Measurements from ENCODE around the gene SEC22A. TPM values are rescaled to one million over a fixed set of nuclear protein-coding genes. Genes with fewer than 3 reads are reported as not detected.
A peak's percentile ranks its signal among the peaks of the same experiment; 100 is the strongest.

The SEC22A gene
- total RNA-seq, 1 donor = 27.9 TPM

- Histone ChIP-seq H3K4me3 (ENCODE audit: insufficient read depth, low read length) (no peak overlapping the region), H3K79me2 (ENCODE audit: insufficient read depth, low read length) (no peaks in the 10 kb centered on the region), H4K20me1 (ENCODE audit: insufficient read depth, low read length) (no peaks in the 10 kb centered on the region), H3K4me1 (ENCODE audit: insufficient read depth, low read length) (no peaks in the 10 kb centered on the region), H3K27ac (ENCODE audit: low read depth, low read length) (no peak overlapping the region), H2AFZ (ENCODE audit: low read length) (no peak overlapping the region), H3K27me3 (ENCODE audit: insufficient read depth, low read length) (peaks cover 14% of the 10 kb centered on the region), H3K9me3 (ENCODE audit: low read depth, low read length) (no peaks in the 10 kb centered on the region), H3K4me2 (ENCODE audit: insufficient read depth, low read length) (no peak overlapping the region), H3K36me3 (ENCODE audit: insufficient read depth, low read length) (no peaks in the 10 kb centered on the region)
- peak; percentile 74 for DNase-seq (ENCODE audit: insufficient read length, low spot score, missing footprints)
- no peak for TF ChIP-seq CTCF (IDR thresholded peaks at IDR 0.05; ENCODE audit: extremely low read depth, low read depth, low read length)
These were observed 90.9 kb downstream of the SEC22A start for GRCh38 chr3:123292321-123293310.

GRCh38 chr3:123294296-123294938, 92.7 kb downstream of the SEC22A start:
- no peak for TF ChIP-seq CTCF (IDR thresholded peaks at IDR 0.05; ENCODE audit: extremely low read depth, low read depth, low read length)
- H3K27me3 ChIP-seq (ENCODE audit: insufficient read depth, low read length) = peaks cover 14% of the 10 kb centered on the region
- H2AFZ ChIP-seq (ENCODE audit: low read length) = no peak overlapping the region
- no peak overlapping the region for H3K4me3 ChIP-seq (ENCODE audit: insufficient read depth, low read length)
- no peak overlapping the region for H3K27ac ChIP-seq (ENCODE audit: low read depth, low read length)
- H3K9me3 ChIP-seq (ENCODE audit: low read depth, low read length) = no peaks in the 10 kb centered on the region
- H3K36me3 ChIP-seq (ENCODE audit: insufficient read depth, low read length) = no peaks in the 10 kb centered on the region
- DNase-seq (ENCODE audit: insufficient read length, low spot score, missing footprints) = no peak
- H3K4me2 ChIP-seq (ENCODE audit: insufficient read depth, low read length) = no peak overlapping the region
- no peaks in the 10 kb centered on the region for H3K4me1 ChIP-seq (ENCODE audit: insufficient read depth, low read length)
- no peaks in the 10 kb centered on the region for H4K20me1 ChIP-seq (ENCODE audit: insufficient read depth, low read length)
- H3K79me2 ChIP-seq (ENCODE audit: insufficient read depth, low read length) = no peaks in the 10 kb centered on the region

- H3K4me2 ChIP-seq (ENCODE audit: insufficient read depth, low read length) = no peak overlapping the region
These were observed 93.6 kb downstream of the SEC22A start for GRCh38 chr3:123295171-123295900.

More at GRCh38 chr3:123295171-123295900, 93.6 kb downstream of the SEC22A start:
- Histone ChIP-seq H3K4me3 (ENCODE audit: insufficient read depth, low read length) (no peak overlapping the region), H3K4me1 (ENCODE audit: insufficient read depth, low read length) (no peaks in the 10 kb centered on the region), H4K20me1 (ENCODE audit: insufficient read depth, low read length) (no peaks in the 10 kb centered on the region), H3K9me3 (ENCODE audit: low read depth, low read length) (no peaks in the 10 kb centered on the region), H3K36me3 (ENCODE audit: insufficient read depth, low read length) (no peaks in the 10 kb centered on the region), H3K79me2 (ENCODE audit: insufficient read depth, low read length) (no peaks in the 10 kb centered on the region), H3K27me3 (ENCODE audit: insufficient read depth, low read length) (peaks cover 14% of the 10 kb centered on the region), H2AFZ (ENCODE audit: low read length) (no peak overlapping the region), H3K27ac (ENCODE audit: low read depth, low read length) (no peak overlapping the region)
- no peak for TF ChIP-seq CTCF (IDR thresholded peaks at IDR 0.05; ENCODE audit: extremely low read depth, low read depth, low read length)
- no peak for DNase-seq (ENCODE audit: insufficient read length, low spot score, missing footprints)
